Measurements from ENCODE around the gene ARMC9.

ARMC9 gene, protein sequence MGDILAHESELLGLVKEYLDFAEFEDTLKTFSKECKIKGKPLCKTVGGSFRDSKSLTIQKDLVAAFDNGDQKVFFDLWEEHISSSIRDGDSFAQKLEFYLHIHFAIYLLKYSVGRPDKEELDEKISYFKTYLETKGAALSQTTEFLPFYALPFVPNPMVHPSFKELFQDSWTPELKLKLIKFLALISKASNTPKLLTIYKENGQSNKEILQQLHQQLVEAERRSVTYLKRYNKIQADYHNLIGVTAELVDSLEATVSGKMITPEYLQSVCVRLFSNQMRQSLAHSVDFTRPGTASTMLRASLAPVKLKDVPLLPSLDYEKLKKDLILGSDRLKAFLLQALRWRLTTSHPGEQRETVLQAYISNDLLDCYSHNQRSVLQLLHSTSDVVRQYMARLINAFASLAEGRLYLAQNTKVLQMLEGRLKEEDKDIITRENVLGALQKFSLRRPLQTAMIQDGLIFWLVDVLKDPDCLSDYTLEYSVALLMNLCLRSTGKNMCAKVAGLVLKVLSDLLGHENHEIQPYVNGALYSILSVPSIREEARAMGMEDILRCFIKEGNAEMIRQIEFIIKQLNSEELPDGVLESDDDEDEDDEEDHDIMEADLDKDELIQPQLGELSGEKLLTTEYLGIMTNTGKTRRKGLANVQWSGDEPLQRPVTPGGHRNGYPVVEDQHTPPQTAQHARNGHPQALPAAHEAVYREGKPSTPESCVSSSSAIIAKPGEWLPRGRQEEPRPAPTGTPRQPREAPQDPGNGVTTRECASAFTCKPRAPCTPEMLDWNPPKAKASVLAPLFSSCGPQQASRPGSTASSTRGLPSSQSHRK

DNA sequence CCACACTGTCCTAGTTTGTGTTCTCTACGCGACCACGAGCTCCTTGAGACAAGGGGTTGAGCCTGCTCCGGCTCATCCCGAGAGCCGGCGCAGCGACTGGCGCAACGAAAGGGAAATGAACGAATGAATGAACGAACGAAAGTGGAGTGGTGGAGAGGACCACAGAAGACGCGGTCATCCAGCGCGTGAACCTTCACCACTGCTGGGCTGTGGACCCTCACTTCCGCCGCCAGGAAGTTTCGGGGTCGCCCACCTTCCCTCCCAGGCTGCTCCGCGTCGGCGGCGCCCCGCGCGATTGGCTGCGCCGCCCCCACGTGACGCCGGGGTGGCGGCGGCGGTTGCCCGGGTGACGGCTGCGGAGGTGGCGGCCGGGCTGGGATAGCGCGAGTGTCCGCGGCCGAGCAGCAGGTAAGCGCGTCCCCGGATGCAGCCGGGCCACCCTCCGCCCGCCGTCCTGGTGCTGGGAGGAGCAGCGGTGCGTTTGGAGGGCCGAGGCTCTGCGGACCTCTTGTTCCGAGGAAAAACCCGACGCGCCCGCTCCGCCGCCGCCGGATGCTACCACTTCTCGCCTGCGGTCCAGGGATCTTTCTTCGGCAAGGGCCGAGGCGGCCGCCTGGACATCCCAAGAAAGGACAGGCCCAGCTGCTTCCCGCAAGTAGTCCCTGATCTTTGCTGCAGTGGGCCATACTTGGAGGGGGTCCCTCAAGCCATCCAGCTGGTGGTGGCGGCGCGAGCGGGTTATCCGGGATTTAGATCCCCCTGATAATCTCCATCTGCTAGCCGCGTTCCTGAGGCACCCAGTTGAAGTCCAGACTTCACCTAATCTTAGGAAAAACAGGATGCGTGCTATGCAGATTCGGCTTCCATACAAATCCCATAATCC is at the start of gene ARMC9:
TSS of gene ARMC9 (plus strand) at position 341 of the 883 bp plus-strand sequence. CDS start 7,608 bp downstream, outside the sequence.
- TF ChIP-seq, protein P1, sequence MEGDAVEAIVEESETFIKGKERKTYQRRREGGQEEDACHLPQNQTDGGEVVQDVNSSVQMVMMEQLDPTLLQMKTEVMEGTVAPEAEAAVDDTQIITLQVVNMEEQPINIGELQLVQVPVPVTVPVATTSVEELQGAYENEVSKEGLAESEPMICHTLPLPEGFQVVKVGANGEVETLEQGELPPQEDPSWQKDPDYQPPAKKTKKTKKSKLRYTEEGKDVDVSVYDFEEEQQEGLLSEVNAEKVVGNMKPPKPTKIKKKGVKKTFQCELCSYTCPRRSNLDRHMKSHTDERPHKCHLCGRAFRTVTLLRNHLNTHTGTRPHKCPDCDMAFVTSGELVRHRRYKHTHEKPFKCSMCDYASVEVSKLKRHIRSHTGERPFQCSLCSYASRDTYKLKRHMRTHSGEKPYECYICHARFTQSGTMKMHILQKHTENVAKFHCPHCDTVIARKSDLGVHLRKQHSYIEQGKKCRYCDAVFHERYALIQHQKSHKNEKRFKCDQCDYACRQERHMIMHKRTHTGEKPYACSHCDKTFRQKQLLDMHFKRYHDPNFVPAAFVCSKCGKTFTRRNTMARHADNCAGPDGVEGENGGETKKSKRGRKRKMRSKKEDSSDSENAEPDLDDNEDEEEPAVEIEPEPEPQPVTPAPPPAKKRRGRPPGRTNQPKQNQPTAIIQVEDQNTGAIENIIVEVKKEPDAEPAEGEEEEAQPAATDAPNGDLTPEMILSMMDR (IDR thresholded peaks at IDR 0.05; ENCODE audit: borderline replicate concordance, insufficient read depth, low read depth, low read length) = no peak
- peak within 1 kb of the TSS; percentile 70 for H3K4me3 ChIP-seq (ENCODE audit: low read depth, low read length)

DNA sequence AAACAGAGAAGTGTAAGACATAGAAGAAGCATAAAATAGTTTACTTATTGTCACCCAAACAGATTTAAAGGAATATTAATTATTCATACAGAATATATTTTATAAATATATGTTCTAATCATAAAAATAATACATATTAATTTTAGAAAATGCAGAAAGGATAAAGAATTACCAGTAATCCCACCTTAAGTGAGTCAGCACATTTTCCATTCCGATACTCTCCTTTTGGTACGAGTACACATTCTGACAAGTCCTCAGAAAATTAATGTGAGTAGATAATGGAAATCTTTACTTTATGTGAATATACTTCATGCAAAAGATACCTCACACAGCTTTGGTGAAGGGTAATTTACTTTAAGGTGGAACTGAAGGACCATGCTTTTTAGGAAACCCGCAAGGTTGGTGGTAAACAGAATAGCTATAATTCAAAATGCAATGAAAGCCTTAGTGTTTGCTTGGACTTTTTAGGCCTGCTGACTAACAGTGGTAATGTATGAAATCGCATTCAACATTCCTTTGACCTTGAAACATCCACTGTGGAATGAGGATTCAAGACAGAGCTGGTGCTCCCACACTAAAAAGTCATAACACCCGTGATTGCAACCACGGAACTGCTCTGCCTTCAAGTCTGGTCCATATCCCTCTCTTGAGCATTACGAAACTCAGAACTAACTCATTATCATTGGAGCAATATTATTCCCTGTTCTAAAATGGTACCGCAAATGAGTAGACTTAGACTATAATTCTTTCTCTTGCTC is 45.5 kb upstream of the ARMC9 start:
- TF ChIP-seq, protein P1 (IDR thresholded peaks at IDR 0.05; ENCODE audit: borderline replicate concordance, insufficient read depth, low read depth, low read length) = no peak
- H3K4me3 ChIP-seq (ENCODE audit: low read depth, low read length) = no peak overlapping the region

DNA sequence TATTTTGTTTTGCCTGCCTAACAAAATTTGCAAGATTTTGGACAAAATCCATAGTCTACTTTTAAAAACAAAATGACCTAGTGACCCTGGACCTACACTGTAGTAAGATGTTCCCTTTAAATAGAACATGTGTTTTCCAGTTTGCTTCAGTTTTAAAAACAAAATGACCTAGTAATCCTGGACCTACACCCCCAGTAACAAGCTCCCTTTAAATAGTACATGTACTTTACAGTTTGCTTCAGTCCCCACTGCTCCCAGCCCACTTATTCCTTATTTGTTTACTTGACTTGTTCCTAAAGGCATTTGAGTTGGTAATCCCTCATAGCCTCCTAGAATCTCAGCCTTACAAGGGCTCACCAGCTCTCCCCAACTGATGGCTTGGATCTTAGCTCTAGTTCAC is 39.1 kb upstream of the ARMC9 start:
- TF ChIP-seq, protein P1 (IDR thresholded peaks at IDR 0.05; ENCODE audit: borderline replicate concordance, insufficient read depth, low read depth, low read length) = no peak
- no peak overlapping the region for H3K4me3 ChIP-seq (ENCODE audit: low read depth, low read length)

DNA sequence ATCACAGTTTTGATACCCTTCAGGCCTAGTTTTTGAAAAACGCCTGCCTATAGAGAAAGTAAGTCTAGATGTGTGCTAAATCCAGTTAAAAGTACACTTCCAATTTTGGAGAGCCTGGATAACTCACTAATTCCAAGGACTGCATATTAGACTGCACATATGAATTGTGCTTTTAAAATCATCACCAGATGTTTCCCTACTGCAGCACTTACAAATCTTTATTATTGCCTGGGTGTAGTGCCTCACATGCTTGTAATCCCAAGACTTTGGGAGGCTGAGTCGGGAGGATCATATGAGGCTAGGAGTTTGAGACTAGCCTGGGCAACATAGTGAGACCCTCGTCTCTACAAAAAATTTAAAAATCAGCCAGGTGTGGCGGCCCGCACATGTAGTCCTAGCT is 37.7 kb upstream of the ARMC9 start:
- H3K4me3 ChIP-seq (ENCODE audit: low read depth, low read length) = no peak overlapping the region
- TF ChIP-seq, protein P1 (IDR thresholded peaks at IDR 0.05; ENCODE audit: borderline replicate concordance, insufficient read depth, low read depth, low read length) = no peak

DNA sequence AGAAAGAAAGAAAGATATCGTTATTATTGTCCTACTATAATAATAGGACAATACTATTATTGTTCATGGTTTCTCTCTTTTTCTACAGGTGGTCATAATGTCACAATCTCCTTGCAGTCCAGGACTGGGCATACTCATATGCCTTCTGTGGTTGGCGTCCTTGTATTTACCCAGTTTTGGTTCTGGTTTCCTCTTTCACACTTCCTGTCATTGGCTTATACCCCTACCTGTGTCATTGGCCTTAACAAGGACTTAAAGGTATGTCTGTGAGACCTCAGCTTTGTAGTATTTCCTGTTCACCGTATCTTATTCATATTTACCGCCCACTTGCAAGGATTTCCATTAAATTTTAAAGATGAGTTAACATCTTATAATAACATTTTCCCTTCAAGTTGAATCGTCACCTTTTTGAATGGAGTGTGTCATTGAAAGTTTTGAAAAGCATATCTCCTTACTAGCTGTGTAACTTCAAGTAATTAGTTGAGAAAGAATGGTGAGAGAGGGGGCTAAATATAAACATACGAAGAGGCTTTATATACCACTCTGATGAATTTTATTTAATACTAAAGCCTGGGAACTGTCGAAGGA is 37.1 kb upstream of the ARMC9 start:
- H3K4me3 ChIP-seq (ENCODE audit: low read depth, low read length) = no peak overlapping the region
- TF ChIP-seq, protein P1 (IDR thresholded peaks at IDR 0.05; ENCODE audit: borderline replicate concordance, insufficient read depth, low read depth, low read length) = no peak

DNA sequence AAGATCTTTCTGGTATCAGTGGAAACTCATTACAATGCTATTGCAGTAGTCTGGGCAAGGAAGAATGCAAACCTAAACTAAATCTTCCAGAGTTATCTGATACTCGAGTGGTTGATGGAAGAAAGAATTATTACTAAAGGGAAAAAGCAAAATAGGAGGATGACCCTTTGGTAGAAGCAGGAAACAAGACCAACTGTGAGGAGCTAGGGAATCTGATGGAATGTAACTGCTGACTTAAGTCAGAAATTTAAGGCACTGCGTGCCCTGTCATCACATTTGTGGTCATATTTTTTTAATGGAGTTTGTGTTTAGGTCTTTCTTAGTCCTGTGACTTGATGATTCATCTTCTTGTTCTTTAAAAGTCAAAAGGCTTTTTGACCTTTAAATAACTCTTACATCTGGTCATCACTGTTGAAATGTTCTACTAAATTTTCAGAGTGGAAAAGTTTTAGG is 36.5 kb upstream of the ARMC9 start:
- TF ChIP-seq, protein P1 (IDR thresholded peaks at IDR 0.05; ENCODE audit: borderline replicate concordance, insufficient read depth, low read depth, low read length) = no peak
- no peak overlapping the region for H3K4me3 ChIP-seq (ENCODE audit: low read depth, low read length)

Measured in GM12875 (cell line).